Sigmoid colon (tissue), 7 donors: ENCODE results near the gene NPB. TPM values are rescaled to one million over a fixed set of nuclear protein-coding genes. Genes with fewer than 3 reads are reported as not detected.

Source experiments
- DNase-seq: peaks from one replicate; pipeline ENCODE4 v3.0.0-alpha.2; 2019
- H3K27ac ChIP-seq, 4 donors: fragments of 200-600 bp; sonication (generic); one replicate each; pipeline ENCODE4 v1.5.1; 2016 to 2019; ENCODE audit warnings: mild to moderate bottlenecking in 1 of 4
- H3K27me3 ChIP-seq, 3 donors: fragments of 200-600 bp; sonication (generic); one replicate each; pipeline ENCODE4 v1.5.1; 2019; ENCODE audit warnings: mild to moderate bottlenecking in 1 of 3
- H3K36me3 ChIP-seq, 4 donors: fragments of 200-600 bp; sonication (generic); one replicate each; pipeline ENCODE4 v1.5.1; 2016 to 2019
- H3K4me1 ChIP-seq, 4 donors: fragments of 200-600 bp; sonication (generic); one replicate each; pipeline ENCODE4 v1.5.1; 2017 to 2019
- H3K4me3 ChIP-seq, 4 donors: fragments of 200-600 bp; sonication (generic); one replicate each; pipeline ENCODE4 v1.5.1; 2017 to 2019; ENCODE audit warnings: mild to moderate bottlenecking in 2 of 4, moderate library complexity in 1 of 4
- H3K9me3 ChIP-seq, 4 donors: fragments of 200-600 bp in 3 of 4; sonication (generic) in 3 of 4; one replicate each; pipeline versions ENCODE4 v1.5.1 to v1.6.1; 2013 to 2019
- CTCF ChIP-seq, 4 experiments: fragments of 450-650 bp in 3 of 4; fragments of 200-600 bp in 1 of 4; IDR thresholded peaks; one replicate each; pipeline ENCODE4 v1.5.1; 2016 to 2019; ENCODE audit warnings: antibody characterized with exemption in 4 of 4, mild to moderate bottlenecking in 3 of 4, moderate library complexity in 2 of 4
- EP300 ChIP-seq, 4 donors: sonication (generic); formaldehyde crosslinking; IDR thresholded peaks; one replicate each; pipeline ENCODE4 v1.6.1; 2017; ENCODE audit warnings: antibody characterized with exemption in 4 of 4
- POLR2A ChIP-seq, 2 donors: fragments of 450-650 bp; IDR thresholded peaks; one replicate each; pipeline ENCODE4 v1.6.1; 2016; ENCODE audit warnings: antibody characterized with exemption in 2 of 2, mild to moderate bottlenecking in 2 of 2, moderate library complexity in 2 of 2
- POLR2AphosphoS5 ChIP-seq, 4 donors: sonication (generic); formaldehyde crosslinking; IDR thresholded peaks; one replicate each; pipeline ENCODE4 v1.6.1; 2017; ENCODE audit warnings: antibody characterized with exemption in 4 of 4
- WGBS, 2 donors: extraction: QIAGEN DNeasy Blood & Tissue Kit; methylation state at CpG; one replicate each; pipeline ENCODE4 v1.1.7; 2013; 5-methylcytosine and 5-hydroxymethylcytosine counted together
- intact Hi-C: fragments of 100-400 bp; cut with DNase I; formaldehyde crosslinking; loops from one replicate; pipeline ENCODE4 v1.15.1; 2023
- polyA plus RNA-seq, 3 donors: library from polyadenylated mRNA; stranded (reverse); fragments of 200-250 nt; gene quantifications; one replicate each; pipeline ENCODE4 v1.2.3, GENCODE V29; 2013
- total RNA-seq, 4 donors: library from RNA; depleted of rRNA; stranded (reverse); fragments of >200 nt; gene quantifications; one replicate each; pipeline ENCODE4 v1.1.0, GENCODE V29; 2016
- donor health status: healthy with polysubstance abuse.
- donor health status: Bipolar disorder and iron deficiency.
- donor health status: healthy.

The NPB gene
- total and polyA plus RNA-seq, 7 donors, result 0.27 to 1.8 (median 0.79) TPM; not detected in 3

GRCh38 chr17:81863833-81864768 is 37.9 kb upstream of the NPB start:
- TF ChIP-seq POLR2A (IDR thresholded peaks at IDR 0.05) (no peak), EP300 (IDR thresholded peaks at IDR 0.05) (no peak), CTCF (IDR thresholded peaks at IDR 0.05) (no peak), POLR2AphosphoS5 (IDR thresholded peaks at IDR 0.05) (no peak)
- Histone ChIP-seq H3K4me3 (no peak overlapping the region), H3K9me3 (no peaks in the 10 kb centered on the region), H3K27me3 (no peaks in the 10 kb centered on the region), H3K4me1 (peaks cover 0 to 67% (median 51%) of the 10 kb centered on the region in 4 donors), H3K27ac (peak overlapping the region in 1 of 4 donors; percentile 19), H3K36me3 (peaks cover 8 to 36% (median 11%) of the 10 kb centered on the region in 4 donors)
- intact Hi-C loops, result loop anchor here (5.0 kb wide), 1 partner anchor 42 kb away; no protein-coding TSS in a partner anchor
- 75 to 85% methylated on average over 9 of the region's 9 CpGs for WGBS, 2 donors
- DNase-seq, result no peak

- H3K9me3 ChIP-seq, result no peaks in the 10 kb centered on the region
- 62 to 89% methylated on average over 8 of the region's 8 CpGs for WGBS, 2 donors
- DNase-seq, result no peak
- no peaks in the 10 kb centered on the region for H3K27me3 ChIP-seq
- peaks cover 8 to 39% (median 18%) of the 10 kb centered on the region in 4 donors for H3K36me3 ChIP-seq
- H3K27ac ChIP-seq, result peak overlapping the region in 2 of 4 donors; percentile 2 to 99
- intact Hi-C loops, result no loop called here
- no peak for TF ChIP-seq POLR2AphosphoS5 (IDR thresholded peaks at IDR 0.05)
- no peak for TF ChIP-seq CTCF (IDR thresholded peaks at IDR 0.05)
- no peak for TF ChIP-seq EP300 (IDR thresholded peaks at IDR 0.05)
- H3K4me1 ChIP-seq, result peaks cover 0 to 70% (median 55%) of the 10 kb centered on the region in 4 donors
- H3K4me3 ChIP-seq, result no peak overlapping the region
Measured at GRCh38 chr17:81865358-81865732, 36.7 kb upstream of the NPB start.

GRCh38 chr17:81865733-81866439 is 36.2 kb upstream of the NPB start:
- 22 to 74% methylated on average over 18 of the region's 18 CpGs for WGBS, 2 donors
- Histone ChIP-seq H3K4me1 (peaks cover 0 to 73% (median 57%) of the 10 kb centered on the region in 4 donors), H3K27me3 (no peaks in the 10 kb centered on the region), H3K27ac (peak overlapping the region in 2 of 4 donors; percentile 2 to 99), H3K9me3 (no peaks in the 10 kb centered on the region), H3K4me3 (no peak overlapping the region), H3K36me3 (peaks cover 8 to 39% (median 18%) of the 10 kb centered on the region in 4 donors)
- TF ChIP-seq CTCF (IDR thresholded peaks at IDR 0.05), result no peak
- peak in 1 of 2 donors; percentile 51 for TF ChIP-seq POLR2A (IDR thresholded peaks at IDR 0.05)
- no peak for TF ChIP-seq EP300 (IDR thresholded peaks at IDR 0.05)
- TF ChIP-seq POLR2AphosphoS5 (IDR thresholded peaks at IDR 0.05), result peak in 2 of 4 donors; percentile 27 to 41
- intact Hi-C loops, result no loop called here
- DNase-seq, result no peak

GRCh38 chr17:81866440-81867169 is 35.4 kb upstream of the NPB start:
- Histone ChIP-seq H3K4me3 (no peak overlapping the region), H3K4me1 (peaks cover 0 to 70% (median 54%) of the 10 kb centered on the region in 4 donors), H3K36me3 (peaks cover 8 to 39% (median 18%) of the 10 kb centered on the region in 4 donors), H3K27ac (peak overlapping the region; percentile 98 to 100 (median 99)), H3K9me3 (no peaks in the 10 kb centered on the region), H3K27me3 (no peaks in the 10 kb centered on the region)
- TF ChIP-seq POLR2AphosphoS5 (IDR thresholded peaks at IDR 0.05), result peak in 1 of 4 donors; percentile 1
- TF ChIP-seq EP300 (IDR thresholded peaks at IDR 0.05), result no peak
- DNase-seq, result no peak
- 59 to 76% methylated on average over 18 of the region's 18 CpGs for WGBS, 2 donors
- intact Hi-C loops, result no loop called here
